ENCODE data around the gene LMTK3. TPM values are rescaled to one million over a fixed set of nuclear protein-coding genes. Genes with fewer than 3 reads are reported as not detected.
"Not testable (repeated sequence)": the region's sequence is repeated elsewhere in the genome, so short reads cannot be mapped to it uniquely, and the experiment has no call there.

LMTK3 gene
- polyA plus RNA-seq, 3 donors from 2014 or later, result not detected

- Mint-ChIP-seq H3K9me3 (no peaks in the 10 kb centered on the region), H3K4me1 (peaks cover 36 to 38% of the 10 kb centered on the region in 2 donors), H3K27ac (no peak overlapping the region), H3K4me3 (peak overlapping the region; percentile 27 to 76 (median 54)), H3K27me3 (ENCODE audit: low read depth in 3 of 3) (peaks cover 5 to 10% (median 8%) of the 10 kb centered on the region in 3 donors), H3K36me3 (no peaks in the 10 kb centered on the region)
- no peak for DNase-seq
Observed at GRCh38 chr19:48495396-48495795, 16.2 kb downstream of the LMTK3 start.

DNA sequence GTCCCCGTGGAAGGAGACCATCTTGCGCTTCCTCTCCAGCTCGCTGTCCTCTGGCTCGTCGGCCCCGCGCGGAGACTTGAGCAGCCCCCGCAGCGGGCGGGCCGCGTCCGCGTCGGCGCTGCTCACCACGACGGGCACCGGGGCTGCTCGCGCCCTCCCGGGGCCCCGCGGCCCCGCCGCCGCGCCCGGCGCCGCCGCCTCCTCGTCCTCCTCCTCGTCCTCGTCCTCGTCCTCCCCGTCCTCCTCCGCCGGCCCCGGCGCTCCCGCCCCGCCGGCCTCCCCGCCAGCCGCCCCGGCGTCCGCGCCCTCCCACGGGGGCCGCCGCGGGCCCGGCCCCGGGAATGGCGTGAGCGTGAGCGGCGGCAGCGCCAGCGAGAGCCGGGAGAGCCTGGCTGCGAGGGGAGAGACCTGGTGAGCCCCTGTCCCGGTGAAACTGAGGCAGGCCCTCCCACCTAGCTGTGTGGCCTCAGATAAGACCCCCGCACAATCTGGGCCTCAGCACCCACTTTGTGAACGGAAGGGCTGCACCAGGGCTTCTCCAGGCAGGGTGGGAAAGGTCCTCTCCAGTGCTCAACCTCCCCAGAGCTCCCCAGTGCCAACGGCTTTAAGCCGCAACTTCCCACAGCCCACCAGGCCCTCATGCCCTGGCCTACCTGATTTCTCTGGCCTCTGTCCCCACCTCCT lies 17.8 kb downstream of the LMTK3 start:
- no peak for DNase-seq
- Mint-ChIP-seq H3K4me1 (peaks cover 36 to 40% of the 10 kb centered on the region in 2 donors), H3K36me3 (no peaks in the 10 kb centered on the region), H3K27ac (peak overlapping the region in 1 of 6 donors; percentile 7), H3K27me3 (ENCODE audit: low read depth in 3 of 3) (peaks cover 7 to 9% (median 8%) of the 10 kb centered on the region in 3 donors), H3K9me3 (no peaks in the 10 kb centered on the region), H3K4me3 (peak overlapping the region; percentile 78 to 83 (median 79))

- peak; percentile 85 to 88 (median 88) for DNase-seq
- no peaks in the 10 kb centered on the region for H3K9me3 Mint-ChIP-seq
- peaks cover 7 to 13% (median 9%) of the 10 kb centered on the region in 3 donors for H3K27me3 Mint-ChIP-seq (ENCODE audit: low read depth in 3 of 3)
- peak overlapping the region; percentile 70 to 85 (median 78) for H3K4me3 Mint-ChIP-seq
- H3K27ac Mint-ChIP-seq, result peak overlapping the region in 4 of 6 donors; percentile 51 to 83 (median 78)
- no peaks in the 10 kb centered on the region for H3K36me3 Mint-ChIP-seq
- peaks cover 36 to 40% of the 10 kb centered on the region in 2 donors for H3K4me1 Mint-ChIP-seq
Observed at GRCh38 chr19:48492925-48493717, 18.5 kb downstream of the LMTK3 start.

GRCh38 chr19:48491793-48492123 lies 19.9 kb downstream of the LMTK3 start:
- no peaks in the 10 kb centered on the region for H3K36me3 Mint-ChIP-seq
- no peak overlapping the region for H3K27ac Mint-ChIP-seq
- H3K4me3 Mint-ChIP-seq, result peak overlapping the region in 4 of 5 donors; percentile 70 to 85 (median 74)
- DNase-seq, result no peak
- peaks cover 4 to 13% (median 11%) of the 10 kb centered on the region in 3 donors for H3K27me3 Mint-ChIP-seq (ENCODE audit: low read depth in 3 of 3)
- H3K9me3 Mint-ChIP-seq, result no peaks in the 10 kb centered on the region
- H3K4me1 Mint-ChIP-seq, result peaks cover 36 to 38% of the 10 kb centered on the region in 2 donors

DNA sequence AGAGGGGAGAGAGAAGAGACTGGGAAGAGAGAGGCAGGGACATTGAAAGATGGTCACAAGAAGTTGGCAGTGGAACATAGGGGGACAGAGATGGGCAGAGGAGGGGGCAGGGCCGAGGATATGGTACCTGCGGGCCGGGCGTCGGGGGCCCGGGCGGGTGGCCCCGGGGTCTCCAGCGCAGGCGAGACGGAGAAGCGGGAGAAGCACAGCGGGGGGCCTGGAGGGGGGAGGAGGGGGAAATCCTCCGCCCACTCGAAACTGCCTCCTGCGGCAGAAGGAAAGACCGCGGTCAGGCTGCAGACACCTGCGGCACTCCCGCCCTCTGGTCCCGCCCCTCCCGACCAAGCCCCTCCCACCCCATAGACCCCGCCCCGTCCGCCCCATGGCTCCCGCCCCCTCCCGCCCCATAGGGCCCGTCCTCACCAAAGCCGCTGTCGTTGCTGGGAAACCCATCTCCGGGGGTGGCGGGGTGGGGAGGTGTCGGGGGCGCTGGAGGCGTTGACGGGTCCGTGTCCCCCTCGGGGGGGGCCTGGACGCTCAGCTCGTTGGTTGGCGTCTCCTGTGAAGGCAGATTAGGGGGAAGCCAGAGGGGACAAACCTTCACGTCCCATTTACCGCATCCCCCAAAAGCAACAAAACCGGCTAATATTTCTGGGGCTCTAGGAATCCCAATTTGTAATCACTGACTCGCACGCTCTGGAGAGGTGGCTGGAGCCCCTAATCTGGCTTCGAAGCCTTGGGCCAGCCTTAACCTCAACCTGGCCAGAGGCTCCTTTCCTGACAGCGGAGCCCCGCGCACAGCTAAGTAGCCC lies 20.4 kb downstream of the LMTK3 start:
- peaks cover 36 to 38% of the 10 kb centered on the region in 2 donors for H3K4me1 Mint-ChIP-seq
- no peaks in the 10 kb centered on the region for H3K9me3 Mint-ChIP-seq
- H3K4me3 Mint-ChIP-seq, result peak overlapping the region in 4 of 5 donors; percentile 10 to 70 (median 55)
- H3K27ac Mint-ChIP-seq, result peak overlapping the region in 1 of 6 donors; percentile 28
- H3K36me3 Mint-ChIP-seq, result no peaks in the 10 kb centered on the region
- peaks cover 7 to 13% (median 13%) of the 10 kb centered on the region in 3 donors for H3K27me3 Mint-ChIP-seq (ENCODE audit: low read depth in 3 of 3)
- peak; percentile 45 to 52 (median 48) for DNase-seq

DNA sequence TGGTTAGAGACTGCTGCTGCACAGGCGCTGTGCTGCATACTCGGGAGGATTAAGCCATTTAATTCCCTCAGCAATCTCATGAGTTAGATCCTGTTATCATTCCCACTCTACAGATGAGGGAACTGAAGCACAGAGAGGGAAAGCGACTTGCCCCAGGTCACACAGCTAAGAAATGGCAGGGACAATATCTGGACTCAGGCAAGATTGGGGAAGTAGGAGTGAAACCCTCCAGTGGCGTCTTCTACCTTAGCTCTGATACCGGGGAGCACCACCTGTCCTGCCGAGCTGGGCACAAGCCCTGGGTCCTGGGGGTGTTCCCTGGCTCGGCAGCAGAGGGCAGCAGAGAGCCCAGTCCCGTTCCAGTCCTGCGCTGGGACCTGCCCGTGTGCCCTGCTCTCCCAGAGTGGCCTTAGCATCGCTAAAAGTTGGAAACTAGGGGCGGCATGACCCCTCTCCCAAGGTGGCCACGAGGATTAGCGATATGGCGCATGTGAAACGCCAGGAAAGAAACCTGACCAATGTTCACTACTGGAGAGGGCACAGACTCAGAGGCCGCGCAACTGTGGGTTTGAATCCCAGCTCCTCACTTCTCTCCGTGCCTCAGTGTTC lies 21.9 kb downstream of the LMTK3 start:
- DNase-seq, result peak; percentile 75 to 79 (median 76)
- no peaks in the 10 kb centered on the region for H3K36me3 Mint-ChIP-seq
- no peaks in the 10 kb centered on the region for H3K9me3 Mint-ChIP-seq
- peaks cover 29 to 35% of the 10 kb centered on the region in 2 donors for H3K4me1 Mint-ChIP-seq
- peak overlapping the region in 3 of 5 donors; percentile 13 to 46 (median 21) for H3K4me3 Mint-ChIP-seq
- no peak overlapping the region for H3K27ac Mint-ChIP-seq
- peaks cover 7 to 14% (median 13%) of the 10 kb centered on the region in 3 donors for H3K27me3 Mint-ChIP-seq (ENCODE audit: low read depth in 3 of 3)

DNA sequence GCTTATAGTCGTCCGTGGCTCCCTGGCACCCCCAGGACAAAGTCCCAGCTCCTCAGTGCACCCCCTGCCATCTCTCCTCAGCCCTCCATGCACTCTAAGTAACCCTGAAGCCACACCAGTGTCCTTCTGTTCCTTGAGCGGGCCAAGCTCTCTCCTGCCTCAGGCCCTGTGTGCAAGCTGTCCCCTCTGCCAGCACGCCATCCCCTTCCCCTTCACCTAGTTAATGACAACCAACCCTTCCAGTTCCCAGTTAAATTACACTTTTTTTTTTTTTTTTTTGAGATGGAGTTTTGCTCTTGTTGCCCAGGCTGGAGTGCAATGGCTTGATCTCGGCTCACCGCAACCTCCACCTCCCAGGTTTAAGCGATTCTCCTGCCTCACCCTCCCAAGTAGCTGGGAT lies 23.2 kb downstream of the LMTK3 start:
- not testable (repeated sequence) for DNase-seq, H3K9me3 Mint-ChIP-seq, H3K36me3 Mint-ChIP-seq, H3K4me3 Mint-ChIP-seq
- Mint-ChIP-seq H3K4me1 (peaks cover 24 to 29% of the 10 kb centered on the region in 2 donors), H3K27ac (peak overlapping the region in 1 of 6 donors; percentile 26), H3K27me3 (ENCODE audit: low read depth in 3 of 3) (peaks cover 8 to 14% (median 13%) of the 10 kb centered on the region in 3 donors)

DNA sequence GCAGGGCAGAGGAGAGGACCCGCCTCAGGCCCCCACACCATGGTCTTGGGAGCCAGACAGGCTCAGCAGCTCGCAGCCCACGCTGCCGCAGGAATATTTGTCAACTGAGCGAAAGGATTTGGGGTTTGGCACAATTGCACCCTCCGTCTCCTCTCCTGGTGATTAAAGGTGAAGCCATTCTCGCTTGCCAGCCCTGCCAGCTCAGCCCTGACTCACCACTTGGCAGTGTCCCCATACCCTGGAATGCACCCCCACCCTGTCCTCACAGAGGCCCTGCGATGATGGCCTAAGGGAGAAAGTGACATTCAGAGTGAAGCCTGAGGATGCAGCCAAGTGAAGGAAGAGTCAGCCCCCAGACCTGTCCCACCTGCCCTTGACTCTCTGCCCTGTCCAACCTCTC lies 23.7 kb downstream of the LMTK3 start:
- Mint-ChIP-seq H3K4me3 (no peak overlapping the region), H3K27me3 (ENCODE audit: low read depth in 3 of 3) (peaks cover 7 to 14% (median 14%) of the 10 kb centered on the region in 3 donors)

GRCh38 chr19:48487544-48487943 lies 24.1 kb downstream of the LMTK3 start:
- Mint-ChIP-seq H3K27ac (no peak overlapping the region), H3K27me3 (ENCODE audit: low read depth in 3 of 3) (peaks cover 5 to 12% (median 12%) of the 10 kb centered on the region in 3 donors), H3K9me3 (no peaks in the 10 kb centered on the region), H3K36me3 (no peaks in the 10 kb centered on the region), H3K4me1 (peaks cover 18 to 21% of the 10 kb centered on the region in 2 donors), H3K4me3 (no peak overlapping the region)
- DNase-seq, result no peak

More for the DNA sequence above, 23.7 kb downstream of the LMTK3 start:
- H3K36me3 Mint-ChIP-seq, result no peaks in the 10 kb centered on the region
- DNase-seq, result no peak
- H3K27ac Mint-ChIP-seq, result no peak overlapping the region
- no peaks in the 10 kb centered on the region for H3K9me3 Mint-ChIP-seq
- H3K4me1 Mint-ChIP-seq, result peaks cover 22 to 25% of the 10 kb centered on the region in 2 donors

GRCh38 chr19:48486706-48487105 lies 24.9 kb downstream of the LMTK3 start:
- not testable (repeated sequence) for DNase-seq; H3K27me3 Mint-ChIP-seq (ENCODE audit: low read depth in 3 of 3); H3K27ac Mint-ChIP-seq; H3K4me3 Mint-ChIP-seq; H3K9me3 Mint-ChIP-seq; H3K36me3 Mint-ChIP-seq
- H3K4me1 Mint-ChIP-seq, result peaks cover 15 to 19% of the 10 kb centered on the region in 2 donors

DNA sequence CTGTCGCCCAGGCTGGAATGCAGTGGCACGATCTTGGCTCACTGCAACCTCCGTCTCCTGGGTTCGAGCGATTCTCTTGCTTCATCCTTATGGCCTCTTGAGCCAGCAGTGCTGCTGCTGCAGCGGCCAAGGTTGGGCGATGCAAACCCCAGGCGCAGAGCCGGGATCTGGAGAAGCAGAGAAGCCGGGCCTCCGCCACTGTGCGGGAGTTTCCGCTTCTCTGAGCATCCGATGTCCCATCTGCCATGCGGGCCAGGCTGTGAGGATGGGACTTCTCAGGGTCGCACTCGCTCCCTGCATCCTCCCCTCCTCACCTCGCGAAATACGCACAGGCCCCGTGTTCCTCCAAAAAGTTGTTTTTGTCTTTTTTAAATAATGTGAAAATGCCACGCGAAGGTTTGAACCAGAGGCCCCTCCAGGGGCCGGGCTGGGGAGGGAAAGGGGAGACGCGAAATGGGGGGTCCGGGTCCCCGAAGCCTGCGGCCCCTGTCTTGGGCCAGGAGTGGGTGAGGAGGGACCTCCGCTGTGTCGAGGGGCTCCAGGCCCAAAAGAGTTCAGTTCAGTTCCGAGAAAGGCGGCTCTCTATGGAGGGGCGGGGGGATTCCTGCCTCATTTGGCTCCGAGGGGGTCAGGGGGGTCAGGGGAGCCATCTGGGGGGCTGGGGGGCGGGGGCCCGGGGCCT lies 26.6 kb downstream of the LMTK3 start:
- no peak overlapping the region for H3K27ac Mint-ChIP-seq
- H3K36me3 Mint-ChIP-seq, result no peaks in the 10 kb centered on the region
- no peak for DNase-seq
- peaks cover 7 to 10% (median 8%) of the 10 kb centered on the region in 3 donors for H3K27me3 Mint-ChIP-seq (ENCODE audit: low read depth in 3 of 3)
- no peaks in the 10 kb centered on the region for H3K9me3 Mint-ChIP-seq
- peaks cover 18% of the 10 kb centered on the region in 2 donors for H3K4me1 Mint-ChIP-seq
- H3K4me3 Mint-ChIP-seq, result no peak overlapping the region

- Mint-ChIP-seq H3K4me3 (no peak overlapping the region), H3K27me3 (ENCODE audit: low read depth in 3 of 3) (peaks cover 4 to 10% (median 8%) of the 10 kb centered on the region in 3 donors), H3K36me3 (peaks cover 0 to 3% (median 0%) of the 10 kb centered on the region in 3 donors), H3K9me3 (no peaks in the 10 kb centered on the region), H3K4me1 (peaks cover 19 to 22% of the 10 kb centered on the region in 2 donors), H3K27ac (peak overlapping the region in 1 of 6 donors; percentile 67)
- no peak for DNase-seq
Observed at GRCh38 chr19:48484247-48484893, 27.3 kb downstream of the LMTK3 start.

All from immature natural killer cell (primary cell).